ENCODE measurements around the gene SGMS2.
"Not testable (repeated sequence)": the region's sequence is repeated elsewhere in the genome, so short reads cannot be mapped to it uniquely, and the experiment has no call there.

Gene SGMS2

DNA sequence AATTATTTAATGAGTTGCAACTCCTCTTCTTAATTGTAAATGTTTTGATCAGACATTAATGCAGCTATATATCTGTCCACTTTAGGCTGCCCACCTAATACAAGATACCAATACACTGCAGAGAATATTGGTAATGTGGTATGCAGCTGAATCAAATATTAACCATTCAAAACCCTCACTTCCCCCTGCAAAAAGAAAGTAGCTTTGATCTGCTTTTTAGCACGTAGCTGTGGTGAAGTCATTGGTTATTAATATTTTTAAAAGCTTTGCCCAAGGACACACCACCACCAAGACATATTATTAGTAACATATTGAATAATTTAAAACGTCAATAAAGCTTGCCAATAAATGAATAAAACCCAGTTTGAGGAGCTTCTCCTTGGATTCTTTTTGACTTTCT is 78.0 kb downstream of the SGMS2 start:
- no peaks in the 10 kb centered on the region for H3K4me1 ChIP-seq (ENCODE audit: control insufficient read depth, insufficient read depth, low read length, poor library complexity, severe bottlenecking)
- no peaks in the 10 kb centered on the region for H3K36me3 ChIP-seq (ENCODE audit: control insufficient read depth, insufficient read depth, low read length)
- H3K9me3 ChIP-seq (ENCODE audit: control insufficient read depth, low read length): no peaks in the 10 kb centered on the region
- no peak overlapping the region for H3K4me3 ChIP-seq (ENCODE audit: insufficient read depth, low read depth, low read length, poor library complexity, severe bottlenecking)
- no peak for DNase-seq
- H3K27me3 ChIP-seq (replicated peaks; ENCODE audit: control insufficient read depth, insufficient read depth, low read length, poor library complexity, severe bottlenecking): no peaks in the 10 kb centered on the region
- no peak overlapping the region for H3K27ac ChIP-seq (ENCODE audit: insufficient read depth, low read length, poor library complexity, severe bottlenecking)

DNA sequence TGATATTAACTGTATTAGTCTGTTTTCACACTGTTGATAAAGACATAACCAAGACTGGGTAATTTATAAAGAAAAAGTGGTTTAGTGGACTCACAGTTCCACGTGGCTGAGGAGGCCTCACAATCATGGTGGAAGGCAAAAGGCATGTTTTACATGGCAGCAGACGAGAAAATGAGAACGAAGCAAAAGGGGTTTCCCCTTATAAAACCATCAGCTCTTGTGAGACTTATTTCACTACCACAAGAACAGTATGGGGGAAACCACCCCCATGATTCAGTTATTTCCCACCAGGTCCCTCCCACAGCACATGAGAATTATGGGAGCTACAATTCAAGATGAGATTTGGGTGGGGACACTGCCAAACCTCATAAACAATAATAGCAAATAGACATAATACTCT is 80.3 kb downstream of the SGMS2 start:
- H3K4me3 ChIP-seq (ENCODE audit: insufficient read depth, low read depth, low read length, poor library complexity, severe bottlenecking); H3K27me3 ChIP-seq (replicated peaks; ENCODE audit: control insufficient read depth, insufficient read depth, low read length, poor library complexity, severe bottlenecking): not testable (repeated sequence)

DNA sequence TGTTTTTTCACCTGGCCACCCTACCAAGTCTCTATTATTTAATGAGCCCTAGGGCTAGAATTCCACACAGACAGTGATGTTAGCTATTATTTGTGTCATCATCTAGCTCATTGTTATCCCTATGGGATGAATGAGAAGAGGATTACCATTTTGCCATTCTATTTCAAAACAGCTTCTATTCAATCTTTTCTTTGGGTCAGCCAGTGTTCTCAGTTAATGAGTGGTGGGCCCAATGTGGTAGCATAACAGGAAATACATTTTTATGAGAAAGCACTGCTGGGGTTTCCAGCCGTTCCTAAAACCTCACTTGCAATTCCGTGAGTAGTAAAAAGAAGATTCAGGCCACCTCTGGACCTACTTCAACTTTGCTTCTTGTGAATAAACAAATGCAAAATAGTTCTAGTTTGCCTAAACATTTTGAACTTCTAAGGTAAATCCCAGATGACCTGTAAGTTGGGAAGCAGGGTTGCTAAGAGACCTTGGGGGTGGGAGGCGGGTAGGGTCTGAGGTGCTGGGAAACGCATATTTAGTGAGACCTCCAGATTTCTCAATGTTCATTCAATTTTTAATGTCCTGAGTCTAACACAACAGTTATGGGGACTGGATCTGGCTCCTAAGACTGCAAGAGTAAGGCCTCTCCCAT is 81.8 kb downstream of the SGMS2 start:
- no peak for DNase-seq
- no peaks in the 10 kb centered on the region for H3K27me3 ChIP-seq (replicated peaks; ENCODE audit: control insufficient read depth, insufficient read depth, low read length, poor library complexity, severe bottlenecking)
- no peaks in the 10 kb centered on the region for H3K36me3 ChIP-seq (ENCODE audit: control insufficient read depth, insufficient read depth, low read length)

More for the DNA sequence above, 80.3 kb downstream of the SGMS2 start:
- not testable (repeated sequence) for H3K9me3 ChIP-seq (ENCODE audit: control insufficient read depth, low read length); H3K27ac ChIP-seq (ENCODE audit: insufficient read depth, low read length, poor library complexity, severe bottlenecking); DNase-seq; H3K4me1 ChIP-seq (ENCODE audit: control insufficient read depth, insufficient read depth, low read length, poor library complexity, severe bottlenecking); H3K36me3 ChIP-seq (ENCODE audit: control insufficient read depth, insufficient read depth, low read length)

DNA sequence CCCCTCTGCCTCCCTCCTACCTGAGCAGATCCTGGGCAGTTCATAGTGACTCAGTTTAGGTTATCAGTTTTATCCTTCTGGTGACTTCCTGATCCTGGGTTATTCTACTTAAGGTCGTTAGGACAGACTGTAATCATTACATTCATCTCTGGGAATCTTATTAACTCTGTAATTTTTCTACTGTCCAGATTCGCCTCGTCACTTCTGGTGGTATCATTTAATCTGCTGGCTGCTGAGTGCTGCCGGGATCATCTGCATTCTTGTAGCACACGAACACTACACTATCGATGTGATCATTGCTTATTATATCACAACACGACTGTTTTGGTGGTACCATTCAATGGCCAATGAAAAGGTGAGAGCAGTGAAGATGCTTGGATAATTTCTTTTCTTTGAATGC is 83.6 kb downstream of the SGMS2 start:
- Histone ChIP-seq H3K27ac (ENCODE audit: insufficient read depth, low read length, poor library complexity, severe bottlenecking) (no peak overlapping the region), H3K36me3 (ENCODE audit: control insufficient read depth, insufficient read depth, low read length) (no peaks in the 10 kb centered on the region), H3K9me3 (ENCODE audit: control insufficient read depth, low read length) (no peaks in the 10 kb centered on the region), H3K4me1 (ENCODE audit: control insufficient read depth, insufficient read depth, low read length, poor library complexity, severe bottlenecking) (no peaks in the 10 kb centered on the region), H3K27me3 (replicated peaks; ENCODE audit: control insufficient read depth, insufficient read depth, low read length, poor library complexity, severe bottlenecking) (no peaks in the 10 kb centered on the region), H3K4me3 (ENCODE audit: insufficient read depth, low read depth, low read length, poor library complexity, severe bottlenecking) (no peak overlapping the region)
- no peak for DNase-seq

More for the DNA sequence above, 81.8 kb downstream of the SGMS2 start:
- Histone ChIP-seq H3K27ac (ENCODE audit: insufficient read depth, low read length, poor library complexity, severe bottlenecking) (no peak overlapping the region), H3K4me1 (ENCODE audit: control insufficient read depth, insufficient read depth, low read length, poor library complexity, severe bottlenecking) (no peaks in the 10 kb centered on the region), H3K4me3 (ENCODE audit: insufficient read depth, low read depth, low read length, poor library complexity, severe bottlenecking) (no peak overlapping the region), H3K9me3 (ENCODE audit: control insufficient read depth, low read length) (no peaks in the 10 kb centered on the region)

DNA sequence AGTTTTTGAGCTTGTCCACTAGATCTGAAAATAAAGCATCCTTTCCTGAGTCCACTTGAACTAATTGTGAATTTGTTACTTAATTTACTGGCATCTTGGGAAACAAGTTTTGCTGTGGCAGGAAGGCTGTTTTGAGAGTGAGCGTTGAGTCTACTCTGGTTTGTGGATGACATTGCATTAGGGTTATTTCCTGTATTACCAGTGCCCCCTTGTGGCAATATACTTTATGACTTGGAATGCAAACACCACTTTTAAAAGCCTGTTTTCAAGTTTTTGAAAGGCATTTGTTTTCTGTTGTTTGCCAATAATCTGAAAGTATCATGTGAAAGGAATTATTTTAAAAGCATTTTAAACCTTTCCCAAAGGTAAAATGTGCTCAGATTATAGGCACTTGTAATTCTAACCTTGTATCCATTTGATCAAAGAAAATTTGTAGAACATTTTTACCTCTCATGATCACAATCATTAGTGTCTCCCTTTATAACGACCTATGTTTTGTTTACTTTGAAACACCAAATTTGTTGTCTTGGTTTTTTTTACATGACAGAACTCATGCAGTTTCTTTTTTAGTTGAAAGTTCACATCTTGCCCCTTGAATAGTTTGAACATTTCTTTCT is 88.7 kb downstream of the SGMS2 start:
- no peak overlapping the region for H3K27ac ChIP-seq (ENCODE audit: insufficient read depth, low read length, poor library complexity, severe bottlenecking)
- no peaks in the 10 kb centered on the region for H3K9me3 ChIP-seq (ENCODE audit: control insufficient read depth, low read length)
- DNase-seq: peak in 1 of 3 donors; percentile 6
- no peaks in the 10 kb centered on the region for H3K27me3 ChIP-seq (replicated peaks; ENCODE audit: control insufficient read depth, insufficient read depth, low read length, poor library complexity, severe bottlenecking)
- no peak overlapping the region for H3K4me3 ChIP-seq (ENCODE audit: insufficient read depth, low read depth, low read length, poor library complexity, severe bottlenecking)
- H3K4me1 ChIP-seq (ENCODE audit: control insufficient read depth, insufficient read depth, low read length, poor library complexity, severe bottlenecking): no peaks in the 10 kb centered on the region
- no peaks in the 10 kb centered on the region for H3K36me3 ChIP-seq (ENCODE audit: control insufficient read depth, insufficient read depth, low read length)

DNA sequence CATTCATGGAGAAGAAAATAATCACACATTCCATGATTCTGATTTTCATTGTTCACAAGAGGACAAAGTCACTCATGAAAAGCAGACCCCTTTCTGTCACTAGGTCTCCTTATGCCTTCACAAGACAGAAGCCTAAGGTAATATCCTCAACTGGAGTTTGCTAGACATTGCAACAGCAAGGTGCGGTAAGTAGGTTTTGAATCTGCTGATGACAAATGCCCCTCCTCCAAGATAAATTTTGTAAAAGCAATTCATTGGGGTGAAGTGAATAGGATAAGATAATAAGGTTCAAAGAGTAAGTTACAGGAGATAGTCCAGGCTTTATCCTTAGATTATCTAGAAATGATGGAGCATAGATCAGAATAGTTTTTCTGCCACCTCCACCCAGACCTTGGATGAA is 90.5 kb downstream of the SGMS2 start:
- no peaks in the 10 kb centered on the region for H3K27me3 ChIP-seq (replicated peaks; ENCODE audit: control insufficient read depth, insufficient read depth, low read length, poor library complexity, severe bottlenecking)
- no peaks in the 10 kb centered on the region for H3K4me1 ChIP-seq (ENCODE audit: control insufficient read depth, insufficient read depth, low read length, poor library complexity, severe bottlenecking)
- H3K27ac ChIP-seq (ENCODE audit: insufficient read depth, low read length, poor library complexity, severe bottlenecking): no peak overlapping the region
- no peak overlapping the region for H3K4me3 ChIP-seq (ENCODE audit: insufficient read depth, low read depth, low read length, poor library complexity, severe bottlenecking)
- no peak for DNase-seq
- H3K36me3 ChIP-seq (ENCODE audit: control insufficient read depth, insufficient read depth, low read length): no peaks in the 10 kb centered on the region
- H3K9me3 ChIP-seq (ENCODE audit: control insufficient read depth, low read length): no peaks in the 10 kb centered on the region

DNA sequence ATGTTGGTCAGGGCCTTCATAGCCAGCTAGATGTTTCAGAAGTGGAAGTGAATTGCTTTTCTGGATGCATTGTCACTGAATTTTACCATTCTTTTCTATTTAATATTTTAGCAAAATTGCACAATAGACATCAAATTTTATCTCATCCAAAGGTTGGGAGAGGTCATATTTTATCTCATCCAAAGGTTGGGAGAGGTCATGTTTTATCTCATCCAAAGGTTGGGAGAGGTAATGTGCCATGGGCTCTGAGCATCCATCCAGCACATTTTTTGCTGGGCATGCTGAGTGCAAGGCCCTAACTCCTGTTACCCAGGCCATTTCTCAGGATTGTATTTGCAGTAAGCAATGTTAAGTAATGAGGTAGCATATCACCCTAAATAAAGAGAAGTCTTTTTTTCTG is 91.9 kb downstream of the SGMS2 start:
- no peak overlapping the region for H3K4me3 ChIP-seq (ENCODE audit: insufficient read depth, low read depth, low read length, poor library complexity, severe bottlenecking)
- no peaks in the 10 kb centered on the region for H3K27me3 ChIP-seq (replicated peaks; ENCODE audit: control insufficient read depth, insufficient read depth, low read length, poor library complexity, severe bottlenecking)
- H3K36me3 ChIP-seq (ENCODE audit: control insufficient read depth, insufficient read depth, low read length): no peaks in the 10 kb centered on the region
- H3K27ac ChIP-seq (ENCODE audit: insufficient read depth, low read length, poor library complexity, severe bottlenecking): no peak overlapping the region
- no peaks in the 10 kb centered on the region for H3K4me1 ChIP-seq (ENCODE audit: control insufficient read depth, insufficient read depth, low read length, poor library complexity, severe bottlenecking)
- no peak for DNase-seq
- H3K9me3 ChIP-seq (ENCODE audit: control insufficient read depth, low read length): no peaks in the 10 kb centered on the region

DNA sequence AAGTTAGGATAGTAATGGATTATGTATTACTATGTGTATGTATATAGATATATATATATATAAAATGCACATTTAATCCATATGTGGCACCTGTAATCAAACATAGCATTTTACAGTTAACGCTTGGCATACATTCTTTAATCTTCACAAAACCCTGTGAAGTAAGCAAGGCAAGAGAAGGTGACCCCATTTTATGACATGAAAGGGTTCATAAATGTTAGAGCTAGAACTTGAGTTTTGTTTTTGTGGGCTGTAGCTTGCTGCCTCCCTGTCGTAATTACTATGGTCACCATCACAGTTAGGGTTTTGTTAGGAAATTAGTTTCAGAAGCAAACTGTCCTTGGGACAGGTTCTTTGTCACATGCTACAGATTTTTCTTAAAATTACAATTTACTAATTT is 92.8 kb downstream of the SGMS2 start:
- H3K4me1 ChIP-seq (ENCODE audit: control insufficient read depth, insufficient read depth, low read length, poor library complexity, severe bottlenecking): no peaks in the 10 kb centered on the region
- no peak overlapping the region for H3K27ac ChIP-seq (ENCODE audit: insufficient read depth, low read length, poor library complexity, severe bottlenecking)

DNA sequence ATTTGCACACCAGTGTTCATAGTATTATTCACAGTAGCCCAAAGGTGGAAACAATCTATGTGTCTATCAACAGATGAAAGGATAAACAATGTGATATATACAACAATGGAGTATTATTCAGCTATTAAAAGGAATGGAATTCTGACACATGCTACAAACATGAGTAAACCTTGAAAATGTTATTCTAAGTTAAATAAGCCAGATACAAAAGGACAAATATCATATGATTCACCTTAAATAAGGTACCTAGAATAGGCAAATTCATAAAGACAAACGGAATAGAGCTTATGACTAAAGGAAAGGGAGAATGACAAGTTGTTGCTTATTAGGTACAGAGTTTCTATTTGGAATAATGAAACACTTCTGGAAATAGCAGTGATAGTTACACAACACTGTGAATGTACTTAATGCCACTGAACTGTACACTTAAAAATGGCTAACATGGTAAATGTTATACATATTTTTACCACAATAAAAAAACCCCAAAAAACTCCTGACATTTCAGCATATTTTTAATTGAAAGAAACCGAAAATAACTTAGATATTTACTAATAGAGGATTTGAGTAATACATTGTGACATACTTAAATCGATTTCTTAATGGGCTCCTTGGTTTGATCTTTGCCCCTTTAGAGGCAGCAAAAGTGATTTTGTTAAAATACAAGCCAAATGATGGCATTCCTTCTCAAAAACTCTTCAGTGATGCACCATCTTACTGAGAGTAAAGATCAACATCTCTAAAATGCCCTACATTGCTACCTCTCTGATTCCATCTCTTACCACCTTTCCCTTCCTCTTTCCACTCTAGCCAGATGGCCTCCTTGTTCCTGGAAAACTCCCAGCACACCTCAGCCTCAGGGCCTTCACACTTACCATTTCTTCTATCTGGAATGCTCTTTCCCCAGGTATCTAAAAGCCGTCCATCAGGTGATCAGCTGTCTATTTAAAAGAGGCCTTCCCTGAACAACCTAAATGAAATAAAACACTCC is 98.0 kb downstream of the SGMS2 start:
- DNase-seq: no peak
- Histone ChIP-seq H3K4me1 (ENCODE audit: control insufficient read depth, insufficient read depth, low read length, poor library complexity, severe bottlenecking) (no peaks in the 10 kb centered on the region), H3K4me3 (ENCODE audit: insufficient read depth, low read depth, low read length, poor library complexity, severe bottlenecking) (no peak overlapping the region), H3K36me3 (ENCODE audit: control insufficient read depth, insufficient read depth, low read length) (no peaks in the 10 kb centered on the region), H3K27me3 (replicated peaks; ENCODE audit: control insufficient read depth, insufficient read depth, low read length, poor library complexity, severe bottlenecking) (no peaks in the 10 kb centered on the region), H3K9me3 (ENCODE audit: control insufficient read depth, low read length) (no peaks in the 10 kb centered on the region), H3K27ac (ENCODE audit: insufficient read depth, low read length, poor library complexity, severe bottlenecking) (no peak overlapping the region)

More for the DNA sequence above, 92.8 kb downstream of the SGMS2 start:
- Histone ChIP-seq H3K27me3 (replicated peaks; ENCODE audit: control insufficient read depth, insufficient read depth, low read length, poor library complexity, severe bottlenecking) (no peaks in the 10 kb centered on the region), H3K36me3 (ENCODE audit: control insufficient read depth, insufficient read depth, low read length) (no peaks in the 10 kb centered on the region), H3K9me3 (ENCODE audit: control insufficient read depth, low read length) (no peaks in the 10 kb centered on the region), H3K4me3 (ENCODE audit: insufficient read depth, low read depth, low read length, poor library complexity, severe bottlenecking) (no peak overlapping the region)
- no peak for DNase-seq

DNA sequence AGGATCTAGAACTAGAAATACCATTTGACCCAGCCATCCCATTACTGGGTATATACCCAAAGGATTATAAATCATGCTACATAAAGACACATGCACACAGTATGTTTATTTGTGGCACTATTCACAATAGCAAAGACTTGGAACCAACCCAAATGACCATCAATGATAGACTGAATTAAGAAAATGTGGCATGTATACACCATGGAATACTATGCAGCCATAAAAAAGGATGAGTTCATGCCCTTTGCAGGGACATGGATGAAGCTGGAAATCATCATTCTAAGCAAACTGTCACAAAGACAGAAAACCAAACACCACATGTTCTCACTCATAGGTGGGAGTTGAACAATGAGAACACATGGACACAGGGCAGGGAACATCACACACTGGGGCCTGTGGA is 101.0 kb downstream of the SGMS2 start:
- not testable (repeated sequence) for H3K36me3 ChIP-seq (ENCODE audit: control insufficient read depth, insufficient read depth, low read length); DNase-seq; H3K27me3 ChIP-seq (replicated peaks; ENCODE audit: control insufficient read depth, insufficient read depth, low read length, poor library complexity, severe bottlenecking); H3K4me3 ChIP-seq (ENCODE audit: insufficient read depth, low read depth, low read length, poor library complexity, severe bottlenecking); H3K4me1 ChIP-seq (ENCODE audit: control insufficient read depth, insufficient read depth, low read length, poor library complexity, severe bottlenecking); H3K27ac ChIP-seq (ENCODE audit: insufficient read depth, low read length, poor library complexity, severe bottlenecking); H3K9me3 ChIP-seq (ENCODE audit: control insufficient read depth, low read length)

Data from effector memory CD4-positive, alpha-beta T cell (primary cell).